H7 (cell line): ENCODE data around the gene AP3S1. TPM values are rescaled to one million over a fixed set of nuclear protein-coding genes. Genes with fewer than 3 reads are reported as not detected.
"Not testable (repeated sequence)": the region's sequence is repeated elsewhere in the genome, so short reads cannot be mapped to it uniquely, and the experiment has no call there.

Experiments used
- DNase-seq: peaks from one replicate; pipeline ENCODE4 v3.0.0; 2012
- H3K27me3 ChIP-seq: 2 replicates; pipeline ENCODE4 v1.6.0; 2011; ENCODE audit warnings: mild to moderate bottlenecking, low read length; ENCODE audit not compliant: control insufficient read depth, insufficient read depth
- H3K36me3 ChIP-seq: replicated peaks from 2 replicates; pipeline ENCODE4 v1.5.1; 2011; ENCODE audit warnings: low read length; ENCODE audit not compliant: control insufficient read depth, insufficient read depth
- H3K4me3 ChIP-seq: 2 replicates; pipeline ENCODE4 v1.5.1; 2011; ENCODE audit warnings: low read depth, mild to moderate bottlenecking, control low read depth, low read length, moderate library complexity; ENCODE audit not compliant: insufficient read depth
- total RNA-seq: library from RNA; depleted of rRNA; stranded (reverse); fragments of >200 nt; shearing (Covaris generic); gene quantifications from 2 replicates; pipeline ENCODE4 v1.2.3, GENCODE V29; 2014

Gene AP3S1
- total RNA-seq, 1 experiment from 2014 or later = 40.6 TPM

GRCh38 chr5:115928578-115929407 is 87.1 kb downstream of the AP3S1 start:
- not testable (repeated sequence) for H3K4me3 ChIP-seq, H3K27me3 ChIP-seq, H3K36me3 ChIP-seq, DNase-seq

DNA sequence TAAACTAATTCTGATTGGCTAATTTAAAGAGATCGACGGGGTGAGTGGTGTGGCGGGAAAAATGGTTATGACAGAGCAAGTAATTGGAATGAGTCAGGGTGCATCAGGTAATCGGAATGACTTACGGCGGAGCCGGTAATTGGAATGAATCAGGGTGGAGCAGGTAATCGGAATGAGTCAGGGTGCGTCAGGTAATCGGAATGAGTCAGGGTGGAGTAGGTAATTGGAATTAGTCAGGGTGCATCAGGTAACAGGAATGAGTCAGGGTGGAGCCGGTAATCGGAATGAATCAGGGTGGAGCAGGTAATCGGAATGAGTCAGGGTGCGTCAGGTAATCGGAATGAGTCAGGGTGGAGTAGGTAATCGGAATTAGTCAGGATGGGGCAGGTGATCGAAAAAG is 88.4 kb downstream of the AP3S1 start:
- not testable (repeated sequence) for H3K36me3 ChIP-seq, H3K4me3 ChIP-seq, H3K27me3 ChIP-seq, DNase-seq

- DNase-seq = no peak
- H3K27me3 ChIP-seq = no peaks in the 10 kb centered on the region
- H3K4me3 ChIP-seq = no peak overlapping the region
- H3K36me3 ChIP-seq = no peaks in the 10 kb centered on the region
Measured at GRCh38 chr5:115930630-115931337, 89.0 kb downstream of the AP3S1 start.

GRCh38 chr5:115932991-115933390 is 91.3 kb downstream of the AP3S1 start:
- H3K36me3 ChIP-seq = no peaks in the 10 kb centered on the region
- H3K27me3 ChIP-seq = no peaks in the 10 kb centered on the region
- H3K4me3 ChIP-seq = no peak overlapping the region
- DNase-seq = no peak

- Histone ChIP-seq H3K27me3 (no peaks in the 10 kb centered on the region), H3K36me3 (no peaks in the 10 kb centered on the region), H3K4me3 (no peak overlapping the region)
- DNase-seq = no peak
Measured at GRCh38 chr5:115934388-115934974, 92.7 kb downstream of the AP3S1 start.

DNA sequence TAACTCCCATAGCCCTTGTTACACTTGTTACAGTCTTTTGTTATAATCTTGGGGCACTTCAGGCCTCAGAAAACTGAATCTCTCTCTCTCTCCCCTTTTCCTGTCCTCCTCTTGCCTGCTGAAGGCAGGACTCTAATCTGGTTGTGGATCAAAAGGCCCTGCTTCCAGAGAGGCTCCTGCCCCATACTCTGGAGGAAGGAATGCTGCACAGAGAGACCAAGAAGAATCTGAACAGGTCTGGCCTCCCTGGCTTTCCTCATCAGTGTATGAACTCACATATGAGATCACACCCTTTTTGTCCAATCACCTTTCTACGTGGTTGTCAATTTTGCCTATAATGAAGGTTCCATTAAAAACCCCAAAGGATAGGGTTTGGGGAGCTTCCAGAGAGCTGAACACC is 94.3 kb downstream of the AP3S1 start:
- DNase-seq = no peak
- Histone ChIP-seq H3K27me3 (no peaks in the 10 kb centered on the region), H3K36me3 (no peaks in the 10 kb centered on the region), H3K4me3 (no peak overlapping the region)

DNA sequence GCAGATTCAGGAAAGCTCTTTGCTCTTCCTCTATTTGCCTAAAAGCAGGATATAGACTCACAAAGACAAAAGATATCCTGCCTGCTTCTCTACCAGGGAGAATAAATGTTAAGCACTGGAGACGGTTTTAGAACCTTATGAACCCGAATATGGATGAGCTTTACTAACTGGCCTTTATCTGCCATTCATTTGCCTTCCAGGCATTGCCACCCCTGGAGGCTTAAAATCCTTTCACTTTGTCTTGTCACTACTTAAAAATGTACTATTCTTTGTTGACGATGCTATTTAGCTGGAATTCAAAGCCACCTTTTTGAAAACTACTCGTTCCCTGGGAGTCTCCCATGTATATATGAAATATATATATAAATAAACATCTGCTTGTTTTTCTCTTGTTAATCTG is 97.3 kb downstream of the AP3S1 start:
- no peak for DNase-seq
- no peaks in the 10 kb centered on the region for H3K27me3 ChIP-seq
- no peaks in the 10 kb centered on the region for H3K36me3 ChIP-seq
- H3K4me3 ChIP-seq = no peak overlapping the region

- no peak for DNase-seq
- H3K36me3 ChIP-seq = no peaks in the 10 kb centered on the region
- H3K4me3 ChIP-seq = no peak overlapping the region
- no peaks in the 10 kb centered on the region for H3K27me3 ChIP-seq
Measured at GRCh38 chr5:115940080-115940810, 98.5 kb downstream of the AP3S1 start.

DNA sequence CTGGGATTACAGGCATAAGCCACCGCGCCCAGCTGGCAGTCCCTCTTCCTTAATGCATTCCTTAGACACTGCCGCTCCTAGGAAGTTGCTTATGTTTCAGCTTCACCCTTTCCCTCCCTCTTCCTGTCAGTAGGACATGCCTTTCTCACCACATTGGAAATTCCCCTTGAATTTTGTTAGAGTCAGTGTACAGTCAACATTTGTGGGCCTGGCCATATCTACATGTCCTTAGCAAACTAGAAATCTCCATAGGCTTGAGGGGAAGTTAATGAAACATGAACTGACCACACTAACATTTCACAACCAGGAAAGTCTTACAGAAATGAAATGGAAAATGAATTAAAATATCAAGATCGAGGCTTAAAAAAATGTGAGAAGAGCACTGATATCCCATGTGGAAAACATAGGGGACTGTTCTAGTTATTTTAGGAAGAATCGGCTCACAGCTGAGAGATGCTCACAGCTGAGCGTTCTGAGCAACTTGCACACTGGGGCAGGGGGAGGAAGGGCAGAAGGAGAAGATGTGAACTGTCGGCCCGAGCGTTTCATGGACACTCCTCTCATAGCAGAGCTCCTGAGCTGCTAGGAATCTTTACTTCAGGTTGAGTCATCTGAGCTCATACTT is 99.4 kb downstream of the AP3S1 start:
- Histone ChIP-seq H3K27me3 (no peaks in the 10 kb centered on the region), H3K36me3 (no peaks in the 10 kb centered on the region), H3K4me3 (no peak overlapping the region)
- DNase-seq = no peak

DNA sequence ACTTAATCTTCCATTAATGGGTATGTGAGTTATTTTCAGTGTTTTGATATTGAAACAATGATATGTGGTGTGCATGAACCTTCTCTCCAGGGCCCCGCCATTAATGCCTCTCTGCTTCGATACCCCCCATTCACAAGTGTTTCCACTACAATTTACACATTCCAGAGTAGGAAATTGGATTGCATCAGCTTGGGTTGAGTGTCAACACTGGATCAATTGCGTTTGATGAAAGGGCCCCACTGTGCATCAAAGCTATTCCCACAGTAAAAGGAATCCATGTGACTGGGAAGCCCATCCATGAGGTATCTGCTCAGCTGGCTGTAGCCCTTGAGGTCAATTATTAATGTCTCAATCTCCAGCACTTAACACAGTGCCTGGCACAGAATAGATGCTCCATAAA is 102.8 kb downstream of the AP3S1 start:
- DNase-seq = no peak
- Histone ChIP-seq H3K27me3 (no peaks in the 10 kb centered on the region), H3K36me3 (no peaks in the 10 kb centered on the region), H3K4me3 (no peak overlapping the region)

- no peaks in the 10 kb centered on the region for H3K27me3 ChIP-seq
- no peaks in the 10 kb centered on the region for H3K36me3 ChIP-seq
- no peak for DNase-seq
- H3K4me3 ChIP-seq = no peak overlapping the region
Measured at GRCh38 chr5:115946655-115947054, 104.9 kb downstream of the AP3S1 start.

GRCh38 chr5:115947260-115947659 is 105.5 kb downstream of the AP3S1 start:
- Histone ChIP-seq H3K4me3 (no peak overlapping the region), H3K36me3 (no peaks in the 10 kb centered on the region), H3K27me3 (no peaks in the 10 kb centered on the region)
- no peak for DNase-seq

DNA sequence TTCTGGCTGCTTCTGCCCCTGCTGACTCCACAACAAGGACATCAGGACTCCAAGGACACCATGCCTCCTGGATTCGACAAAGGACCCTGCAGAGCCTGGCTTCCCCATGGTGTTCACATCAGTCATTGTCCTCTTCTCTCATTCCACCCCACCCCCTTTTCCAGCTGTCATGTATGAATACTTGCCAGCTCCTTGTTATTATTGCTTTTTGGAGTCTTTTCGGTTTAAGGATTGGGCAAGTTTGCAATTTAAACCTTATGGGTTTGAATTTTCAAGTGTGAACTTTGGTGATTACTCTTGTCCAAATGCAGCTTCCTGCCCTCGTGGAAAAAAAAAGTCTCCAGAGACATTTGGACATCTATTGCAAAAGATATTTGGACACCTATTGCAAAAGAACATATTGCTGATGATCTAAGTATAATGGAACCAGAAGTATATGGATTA is 106.4 kb downstream of the AP3S1 start:
- no peaks in the 10 kb centered on the region for H3K27me3 ChIP-seq
- no peak for DNase-seq
- no peak overlapping the region for H3K4me3 ChIP-seq
- no peaks in the 10 kb centered on the region for H3K36me3 ChIP-seq

DNA sequence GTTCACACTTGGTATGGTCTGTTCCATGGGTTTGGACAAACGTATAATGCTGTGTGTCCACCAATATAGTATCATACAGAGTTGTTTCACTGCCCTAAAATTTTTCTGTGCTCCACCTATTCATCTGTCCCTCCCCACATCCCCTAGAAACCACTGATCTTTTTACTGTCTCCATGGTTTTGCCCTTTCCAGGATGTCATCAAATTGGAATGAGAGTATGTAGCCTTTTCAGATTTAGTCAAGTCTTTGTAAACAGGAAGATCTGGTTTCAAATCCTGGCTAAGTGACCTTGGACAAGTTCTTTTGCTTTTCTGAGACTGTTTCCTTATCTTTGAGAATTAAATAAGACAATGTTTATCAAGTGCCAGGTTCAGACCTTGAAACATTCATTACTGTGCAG is 107.4 kb downstream of the AP3S1 start:
- Histone ChIP-seq H3K36me3 (no peaks in the 10 kb centered on the region), H3K27me3 (no peaks in the 10 kb centered on the region), H3K4me3 (no peak overlapping the region)
- DNase-seq = no peak
